DMS79 (cell line): ENCODE data around the gene TMEM271.
"Not testable (repeated sequence)": the region's sequence is repeated elsewhere in the genome, so short reads cannot be mapped to it uniquely, and the experiment has no call there.

Experiments
- DNase-seq: peaks from one replicate; lab custom pipeline; 2025; lab: John Stamatoyannopoulos, UW

Gene TMEM271

DNA sequence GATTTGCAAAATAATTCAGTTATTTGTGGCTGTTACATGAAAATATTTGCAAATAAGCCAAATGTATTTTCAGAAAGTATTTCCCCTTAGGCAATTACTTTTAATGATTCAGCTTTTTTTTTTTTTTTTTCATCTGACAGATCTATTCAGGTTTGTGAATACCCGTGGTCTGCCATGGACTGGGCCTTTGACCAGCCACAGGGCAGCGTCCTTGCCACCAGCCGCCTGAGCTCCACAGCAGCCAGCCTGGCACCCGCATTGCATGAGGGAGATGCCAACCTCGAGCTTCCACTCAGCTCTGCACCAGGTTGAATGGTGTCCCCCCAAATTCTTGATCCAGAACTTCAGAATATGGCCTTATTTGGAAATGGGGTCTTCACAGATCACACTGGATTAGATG lies 14.7 kb downstream of the TMEM271 start:
- DNase-seq: no peak

DNA sequence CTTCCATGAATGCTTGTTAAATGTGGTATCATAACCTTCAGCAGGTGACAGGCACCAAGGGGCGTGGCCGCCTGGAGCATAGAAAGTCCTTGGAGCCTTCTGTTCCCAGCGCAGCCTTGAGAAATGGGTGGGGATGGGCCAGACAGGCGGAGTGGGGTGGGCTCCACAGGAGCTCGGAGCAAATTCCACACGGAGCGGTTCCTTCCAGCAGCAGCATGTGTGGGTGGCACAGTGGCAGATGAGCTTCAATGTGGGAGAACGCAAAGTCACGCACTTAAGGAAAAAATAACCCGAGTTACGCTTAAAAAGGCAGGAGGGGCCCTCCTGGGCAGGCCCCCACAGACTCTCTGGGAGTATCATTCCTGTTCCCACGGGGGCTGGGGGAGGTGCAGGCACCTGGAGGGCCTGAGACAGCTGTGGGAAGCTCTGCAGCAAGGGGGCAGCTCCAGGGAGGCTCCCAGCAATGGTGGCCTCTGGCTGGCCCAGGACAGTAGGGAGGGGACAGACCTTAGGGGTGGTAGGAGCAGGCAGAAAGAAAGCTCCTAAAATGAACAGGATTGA lies 15.3 kb downstream of the TMEM271 start:
- no peak for DNase-seq

DNA sequence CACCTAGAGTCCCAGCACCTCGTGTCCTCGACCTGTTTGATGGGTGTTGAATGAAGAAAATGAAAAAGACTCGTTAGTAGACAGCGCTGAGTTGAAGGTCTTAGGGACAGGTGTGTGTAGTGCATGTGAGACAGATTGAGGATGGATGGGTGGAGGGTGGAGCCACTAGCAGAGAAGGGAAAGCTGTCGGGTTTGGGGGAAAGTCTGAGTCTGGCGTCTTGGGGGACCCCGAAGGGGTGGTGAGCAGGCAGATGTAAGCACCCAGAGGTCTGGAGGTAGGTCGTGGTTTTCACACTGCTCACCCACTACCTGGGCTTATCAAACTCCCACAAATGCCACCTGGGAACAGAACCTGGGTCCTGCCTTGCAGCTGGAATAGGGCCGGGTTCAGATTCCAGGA lies 16.0 kb downstream of the TMEM271 start:
- DNase-seq: no peak

DNA sequence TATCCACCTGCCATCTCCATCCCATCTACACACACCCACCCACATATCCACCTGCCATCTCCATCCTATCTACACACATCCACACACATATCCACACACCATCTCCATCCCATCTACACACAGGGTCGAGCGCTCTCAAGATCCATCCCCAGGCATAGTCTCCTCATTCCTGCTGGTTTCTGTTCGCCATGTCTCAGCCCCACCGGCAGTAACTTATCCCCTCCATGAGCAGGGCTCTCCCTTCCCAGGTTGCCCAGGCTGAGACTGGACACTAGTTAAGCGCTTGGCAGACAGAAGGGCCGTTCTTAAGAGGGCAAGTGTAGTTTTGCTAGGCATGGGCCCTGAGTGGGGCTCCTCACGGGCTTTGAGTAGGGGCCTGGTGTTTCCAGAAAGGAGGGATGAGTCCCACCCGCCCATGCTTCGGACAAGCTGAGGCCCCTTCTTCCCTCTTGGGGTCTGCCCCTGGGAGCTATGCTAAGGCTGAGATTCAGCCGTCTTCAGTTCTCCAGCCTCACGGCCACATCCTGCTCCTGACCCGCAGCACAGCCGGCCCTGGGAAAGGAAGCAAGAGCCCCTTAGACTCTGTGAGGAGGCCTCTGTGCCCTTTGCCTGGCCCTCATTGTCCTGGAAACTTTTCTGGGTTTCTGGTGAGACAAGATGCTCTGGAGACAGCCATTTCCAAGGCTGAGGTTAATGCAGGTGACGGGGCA lies 20.4 kb downstream of the TMEM271 start:
- DNase-seq: no peak

DNA sequence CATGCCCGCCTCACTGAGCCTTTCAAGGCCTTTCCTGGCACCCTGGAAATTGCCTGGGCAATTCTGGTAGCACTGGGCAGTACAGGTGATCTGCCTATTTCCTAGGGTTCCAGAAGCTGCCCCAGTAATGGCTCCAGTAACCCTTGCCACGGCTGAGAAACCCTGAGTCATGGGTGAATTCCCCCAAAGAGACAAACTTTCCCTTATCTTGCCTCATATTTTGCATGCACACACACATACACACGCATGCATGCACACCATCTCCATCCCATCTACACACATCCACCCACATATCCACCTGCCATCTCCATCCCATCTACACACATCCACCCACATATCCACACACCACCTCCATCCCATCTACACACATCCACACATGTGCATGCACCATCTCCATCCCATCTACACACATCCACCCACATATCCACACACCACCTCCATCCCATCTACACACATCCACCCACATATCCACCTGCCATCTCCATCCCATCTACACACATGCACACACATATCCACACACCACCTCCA lies 21.2 kb downstream of the TMEM271 start:
- DNase-seq: not testable (repeated sequence)

DNA sequence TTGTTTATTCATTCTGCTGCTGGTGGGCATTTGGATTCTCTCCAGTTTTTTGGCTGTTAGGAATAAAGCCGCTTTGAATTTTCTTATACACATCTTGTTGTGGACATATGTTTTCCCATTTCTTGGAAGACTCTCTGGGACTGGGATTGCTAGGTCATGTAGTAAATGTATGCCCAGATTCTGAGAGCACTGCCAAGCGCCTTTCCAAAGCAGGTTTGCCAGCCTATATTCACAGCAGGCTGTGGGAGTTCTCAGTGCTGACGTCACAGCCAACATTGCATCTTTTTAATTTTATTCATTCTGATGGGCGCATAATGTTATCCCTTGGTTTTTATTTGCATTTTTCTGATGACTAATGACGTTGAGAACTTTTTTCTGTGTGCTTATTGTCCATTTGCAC lies 24.1 kb downstream of the TMEM271 start:
- no peak for DNase-seq

DNA sequence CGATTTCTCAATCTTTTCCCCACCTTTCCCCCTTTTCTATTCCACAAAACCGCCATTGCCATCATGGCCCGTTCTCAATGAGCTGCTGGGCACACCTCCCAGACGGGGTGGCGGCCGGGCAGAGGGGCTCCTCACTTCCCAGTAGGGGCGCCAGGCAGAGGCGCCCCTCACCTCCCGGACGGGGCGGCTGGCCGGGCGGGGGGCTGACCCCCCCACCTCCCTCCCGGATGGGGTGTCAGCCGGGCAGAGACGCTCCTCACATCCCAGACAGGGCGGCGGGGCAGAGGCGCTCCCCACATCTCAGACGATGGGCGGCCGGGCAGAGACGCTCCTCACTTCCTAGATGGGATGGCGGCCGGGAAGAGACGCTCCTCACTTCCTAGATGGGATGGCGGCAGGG lies 25.8 kb downstream of the TMEM271 start:
- not testable (repeated sequence) for DNase-seq

DNA sequence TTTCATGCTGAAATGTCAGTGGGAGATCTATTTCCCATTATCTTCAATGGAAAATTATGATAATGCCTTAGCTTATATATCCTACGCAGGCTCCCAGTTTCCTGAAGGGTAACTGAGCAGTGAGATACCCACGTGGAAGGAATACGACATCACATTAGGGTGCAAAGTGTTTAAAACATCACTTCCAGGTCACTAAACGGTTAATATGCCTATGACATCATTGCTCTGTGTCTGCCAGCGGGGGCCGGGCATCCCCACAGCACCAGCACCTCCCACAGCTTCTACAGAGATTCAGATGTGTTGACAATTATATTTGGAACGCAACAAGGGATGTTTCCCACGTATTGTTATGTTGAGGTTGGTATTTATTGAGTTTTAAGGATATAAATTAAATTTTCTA lies 27.1 kb downstream of the TMEM271 start:
- DNase-seq: no peak

DNA sequence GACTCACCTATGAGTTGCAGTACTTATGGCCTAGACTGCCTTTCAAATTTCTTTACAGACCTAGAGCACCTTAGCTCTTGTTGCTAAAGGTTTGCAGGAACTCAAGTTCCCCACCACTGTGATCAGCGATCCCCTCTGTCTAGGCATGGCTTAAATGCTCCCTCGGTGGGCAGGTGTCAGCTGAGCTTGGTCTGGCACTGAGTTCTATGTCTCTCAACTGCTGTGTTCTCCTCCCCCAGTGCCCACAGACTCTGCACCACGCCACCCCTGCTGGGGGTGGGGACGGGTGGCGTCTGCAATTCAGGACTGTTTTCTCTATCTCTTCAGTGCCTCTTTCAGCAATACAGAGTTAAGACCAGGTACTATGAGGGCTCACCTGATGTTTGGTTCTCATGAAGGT lies 30.5 kb downstream of the TMEM271 start:
- DNase-seq: no peak

DNA sequence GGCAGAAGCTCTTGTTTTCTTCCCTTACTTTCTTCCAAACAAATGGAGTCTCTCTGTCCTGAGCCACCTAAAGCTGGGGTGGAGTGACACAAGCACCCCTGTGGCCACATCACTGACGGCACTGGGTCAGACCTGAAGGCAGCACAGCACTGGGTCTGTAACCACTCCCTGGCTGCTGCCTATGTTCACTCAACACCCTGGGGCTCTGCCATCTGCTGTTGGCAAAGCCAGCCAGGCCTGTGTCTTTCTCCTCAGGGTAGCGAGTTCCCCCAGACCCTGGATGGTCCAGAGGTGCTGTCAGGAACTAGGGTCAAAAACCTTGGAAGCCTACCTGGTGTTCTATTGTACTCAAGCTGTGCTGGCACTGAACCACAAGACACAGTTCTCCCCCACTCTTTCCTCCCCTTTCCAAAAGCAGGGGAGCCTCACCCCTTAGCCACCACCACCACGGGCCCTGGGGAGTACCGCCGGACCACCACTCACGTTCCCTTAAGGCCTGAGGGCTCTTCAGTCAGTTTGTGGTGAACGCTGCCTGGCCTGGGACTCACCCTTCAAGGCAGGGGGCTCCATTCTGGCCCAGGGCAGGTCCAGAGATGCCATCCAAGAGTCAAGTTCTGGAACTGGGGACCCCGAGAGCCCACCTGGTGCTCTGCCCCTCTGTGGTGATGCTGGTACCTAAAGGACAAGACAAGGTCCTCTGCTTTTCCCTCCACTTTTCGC lies 31.5 kb downstream of the TMEM271 start:
- no peak for DNase-seq

DNA sequence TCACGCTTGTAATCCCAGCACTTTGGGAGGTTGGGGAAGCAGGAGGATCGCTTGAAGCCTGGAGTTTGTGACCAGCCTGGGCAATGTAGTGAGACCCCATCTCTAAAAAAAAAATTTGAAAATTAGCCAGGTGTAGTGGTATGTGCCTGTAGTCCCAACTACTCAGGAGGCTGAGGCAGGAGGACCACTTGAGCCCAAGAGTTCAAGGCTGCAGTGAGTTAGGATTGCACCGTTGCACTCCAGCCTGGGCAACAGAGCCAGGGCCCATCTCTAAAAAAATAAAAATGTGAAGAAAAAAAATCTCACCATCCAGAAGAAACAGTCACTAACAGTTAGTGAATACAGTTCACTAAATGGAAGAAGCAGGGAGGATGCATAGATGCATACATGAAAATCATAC lies 34.8 kb downstream of the TMEM271 start:
- DNase-seq: no peak

DNA sequence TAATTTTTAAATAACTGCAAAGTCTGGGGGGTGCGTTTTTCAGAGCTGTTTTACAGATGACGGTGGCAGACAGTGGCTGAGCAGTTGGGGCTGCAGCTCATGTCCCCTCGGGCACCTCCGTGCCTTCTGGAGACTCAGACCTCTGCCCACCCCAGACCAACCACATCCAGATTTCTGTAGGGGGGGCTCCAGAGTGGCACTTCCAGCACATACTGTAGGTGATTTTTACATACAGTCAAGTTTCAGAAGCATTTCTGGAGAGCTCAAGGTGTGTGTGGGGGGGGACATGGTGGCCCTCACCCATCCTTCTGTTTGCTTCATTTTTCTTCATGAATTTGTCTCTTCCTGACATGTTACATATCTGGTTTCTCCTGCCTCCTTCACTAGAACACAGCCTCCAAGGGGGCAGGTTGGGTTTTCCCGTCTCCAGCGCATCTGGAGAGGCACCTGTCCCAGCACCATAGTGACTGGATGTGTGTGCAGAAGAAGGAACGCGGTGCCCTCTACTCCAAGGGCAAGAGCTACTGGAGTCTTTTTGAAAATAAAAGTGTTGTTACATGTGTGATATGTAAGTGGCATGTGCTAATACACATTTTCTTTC lies 37.5 kb downstream of the TMEM271 start:
- DNase-seq: no peak

DNA sequence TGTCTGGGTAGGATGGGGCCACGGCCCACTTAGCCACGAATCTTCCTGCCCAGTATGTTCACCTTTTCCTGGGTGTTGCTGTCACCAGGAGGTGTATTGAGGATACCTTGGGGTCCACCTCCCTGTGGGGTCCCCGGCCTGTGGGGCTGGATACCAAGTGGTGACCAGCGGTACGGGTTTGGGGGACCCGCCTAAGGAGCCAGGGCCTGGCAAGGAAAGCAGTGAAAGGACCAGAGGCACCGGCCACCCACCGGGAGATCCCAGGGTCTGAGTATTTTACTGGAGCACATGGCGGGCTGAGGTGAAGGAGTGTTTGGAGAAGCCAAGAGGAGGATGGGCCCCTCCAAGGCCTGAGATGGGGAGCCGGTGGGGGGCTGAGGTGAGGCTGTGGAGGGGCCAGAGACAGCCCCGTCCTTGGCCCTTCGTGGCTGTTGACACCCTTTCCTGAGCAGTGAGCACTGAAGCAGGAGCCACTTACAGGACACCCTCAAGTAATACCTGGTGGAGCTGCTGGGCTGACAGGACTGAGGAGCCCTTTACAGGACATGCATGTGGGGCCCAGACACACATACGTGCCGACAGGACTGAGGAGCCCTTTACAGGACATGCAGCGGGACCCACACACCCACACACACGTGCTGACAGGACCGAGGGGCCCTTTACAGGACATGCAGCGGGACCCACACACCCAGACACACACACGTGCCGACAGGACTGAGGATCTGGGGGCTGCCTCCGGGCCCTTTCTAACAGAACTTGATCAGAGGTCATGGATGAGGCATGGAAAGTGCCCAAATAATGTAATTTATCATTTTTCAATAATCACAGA lies 38.4 kb downstream of the TMEM271 start:
- no peak for DNase-seq

DNA sequence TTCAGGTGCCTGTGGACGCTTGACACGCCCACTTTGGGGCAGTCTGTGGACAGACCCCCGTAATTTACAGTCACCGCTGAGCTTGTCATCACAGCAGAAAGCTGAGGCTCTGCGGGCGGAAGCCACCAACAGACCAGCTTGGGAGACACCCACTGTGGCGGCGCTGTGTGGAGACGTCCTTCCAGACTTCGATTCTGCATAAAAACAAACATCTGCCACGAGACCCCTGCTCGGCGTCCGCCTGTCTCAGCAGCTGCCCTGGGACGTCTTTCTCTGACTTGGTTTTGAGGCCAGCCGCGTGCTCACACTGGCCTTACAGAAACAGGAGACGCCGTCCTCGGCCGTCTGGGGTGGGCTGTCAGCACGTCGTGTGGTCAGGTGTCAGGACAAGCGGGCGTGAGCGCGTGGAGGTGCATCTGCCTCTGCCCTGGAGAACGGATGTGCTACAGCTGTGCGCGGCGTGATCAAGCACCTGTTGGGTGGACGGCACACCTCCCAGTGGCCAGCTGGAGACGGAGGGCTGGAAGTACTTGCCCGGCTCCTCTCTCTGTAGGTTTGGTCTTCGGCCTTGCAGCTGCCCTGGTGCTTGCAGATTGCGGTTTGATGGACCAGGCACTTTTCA lies 39.6 kb downstream of the TMEM271 start:
- DNase-seq: no peak

DNA sequence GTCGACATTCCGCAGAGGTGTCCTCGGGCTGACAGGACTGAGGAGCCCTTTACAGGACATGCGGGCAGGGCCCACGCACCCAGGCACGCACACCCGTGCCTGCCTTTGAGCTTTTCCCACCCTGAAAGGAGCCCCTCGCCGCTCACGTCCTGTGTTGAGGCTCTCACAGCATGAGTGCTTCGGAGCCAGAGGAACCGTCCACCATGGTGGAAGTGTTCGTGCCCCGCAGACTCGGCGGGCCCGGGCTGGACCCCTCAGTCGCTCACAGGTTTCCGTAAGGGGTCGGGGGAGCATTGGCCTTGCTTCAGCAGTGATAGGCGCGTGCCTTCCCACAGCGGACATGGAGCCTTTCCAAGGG lies 40.2 kb downstream of the TMEM271 start:
- no peak for DNase-seq

DNA sequence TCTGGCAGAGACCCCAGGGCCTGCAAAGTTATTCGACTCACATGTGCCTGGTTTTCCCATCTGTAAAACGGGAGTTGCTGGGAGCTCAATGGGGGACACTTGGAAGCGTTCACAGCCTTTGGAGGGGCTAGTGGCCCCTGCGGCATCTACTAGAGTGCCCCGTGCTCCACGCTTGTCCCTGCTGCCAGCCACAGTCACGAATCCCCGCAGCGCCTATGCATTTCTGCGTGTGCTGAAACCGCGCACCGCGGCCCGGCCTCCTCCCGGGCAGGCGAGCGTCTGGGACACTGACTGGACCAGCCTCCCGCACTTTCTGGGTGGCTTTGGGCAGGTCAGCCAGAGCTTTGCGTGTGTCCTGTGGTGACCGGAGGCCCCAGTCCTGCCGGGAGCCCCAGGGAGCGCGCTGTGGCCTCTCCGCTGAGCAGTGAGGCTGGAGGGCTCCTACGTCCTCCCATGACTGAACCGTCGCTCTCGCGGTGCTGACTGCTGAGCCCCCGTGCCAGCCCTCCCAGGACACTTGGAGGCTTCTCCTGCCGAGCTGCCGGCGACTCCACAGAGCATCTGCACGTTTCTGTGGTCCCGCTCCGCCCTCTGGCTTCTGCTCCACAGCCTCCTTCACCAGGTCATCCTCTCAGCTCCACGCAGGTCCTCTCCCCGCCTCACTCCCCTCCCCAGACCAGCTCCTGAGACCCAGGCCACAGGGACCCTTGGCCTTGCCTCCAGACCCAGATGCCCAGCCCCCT lies 40.7 kb downstream of the TMEM271 start:
- no peak for DNase-seq

DNA sequence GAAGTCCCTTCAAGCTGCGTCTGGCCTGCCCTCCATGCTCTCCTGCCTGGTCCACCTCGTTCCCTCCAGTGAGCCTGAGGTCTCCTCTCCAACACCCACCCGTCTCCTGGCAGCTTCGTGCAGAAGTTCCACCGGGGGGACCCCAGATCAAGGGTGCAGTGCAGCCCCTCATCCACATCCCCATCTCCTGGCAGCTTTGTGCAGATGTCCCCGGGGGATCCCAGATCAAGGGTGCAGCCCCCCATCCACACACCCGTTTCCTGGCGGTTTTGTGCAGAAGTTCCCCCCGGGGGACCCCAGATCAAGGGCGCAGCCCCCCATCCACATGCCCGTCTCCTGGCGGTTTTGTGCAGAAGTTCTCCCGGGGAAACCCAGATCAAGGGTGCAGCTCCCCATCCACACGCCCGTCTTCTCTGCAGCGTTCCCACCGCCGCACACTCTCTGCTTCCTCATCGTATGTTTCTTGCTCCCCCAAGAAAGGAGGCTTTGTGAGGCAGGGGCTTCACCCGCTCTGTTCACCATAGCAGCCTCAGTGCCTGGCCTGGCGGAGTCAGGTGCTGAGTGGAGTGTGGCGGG lies 41.4 kb downstream of the TMEM271 start:
- no peak for DNase-seq

DNA sequence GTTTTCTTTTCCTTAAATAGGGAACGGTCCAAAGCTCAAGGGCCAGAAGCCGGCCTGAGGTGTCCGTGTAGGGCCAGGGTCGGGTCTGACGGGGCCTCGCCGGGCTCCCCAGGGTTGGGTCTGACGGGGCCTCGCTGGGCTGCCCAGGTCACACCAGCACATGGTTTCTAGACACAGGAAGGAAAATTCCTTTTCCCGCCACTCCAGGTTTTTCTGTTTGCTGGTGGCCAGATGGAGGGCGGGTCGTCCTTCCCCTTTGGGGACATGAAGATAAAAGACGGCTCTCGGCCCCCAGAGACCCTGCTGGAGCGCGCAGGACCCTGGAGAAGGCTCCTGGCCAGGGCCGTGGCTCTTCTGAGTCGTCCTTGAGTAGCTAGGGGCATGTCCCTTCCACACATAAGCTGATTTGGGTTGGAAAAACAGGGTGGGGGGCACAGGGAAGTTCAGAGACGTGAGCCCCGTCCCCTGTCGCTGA lies 42.0 kb downstream of the TMEM271 start:
- DNase-seq: no peak

DNA sequence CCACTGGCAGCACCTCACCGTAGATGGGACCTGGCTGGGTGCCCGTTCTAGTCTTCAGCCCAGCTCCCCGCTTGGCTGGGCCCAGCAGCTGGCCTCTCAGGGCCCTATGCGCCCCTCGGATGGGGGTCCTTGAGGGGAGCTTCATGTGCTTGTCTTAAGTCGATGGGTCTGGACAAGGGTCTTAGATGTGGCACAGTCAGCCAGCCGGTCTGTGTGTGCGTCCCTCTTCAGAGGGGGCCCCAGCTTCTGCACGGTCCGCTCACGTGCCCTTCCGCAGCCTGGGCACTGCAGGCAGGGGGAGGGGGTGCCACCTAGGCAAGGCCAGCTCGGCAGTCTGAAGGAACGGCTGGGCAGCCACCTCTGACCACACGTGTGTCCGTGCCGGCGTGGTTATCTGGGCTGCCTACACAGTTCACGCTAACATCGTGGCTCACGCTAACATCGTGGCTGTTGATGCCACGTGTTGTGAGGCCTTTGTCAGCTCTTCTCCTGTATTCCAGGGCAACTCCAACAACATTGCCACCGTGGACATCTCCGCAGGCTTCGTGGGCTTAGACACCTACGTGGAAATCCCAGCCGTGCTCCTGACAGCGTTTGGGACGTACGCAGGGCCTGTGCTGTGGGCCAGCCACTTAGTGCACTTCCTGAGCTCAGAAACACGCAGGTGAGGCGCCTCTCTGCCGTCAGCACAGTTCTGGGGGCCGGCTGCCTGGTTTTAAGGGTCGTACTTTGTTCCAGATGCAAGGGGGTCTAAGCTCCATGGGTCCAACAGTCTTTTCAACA lies 42.6 kb downstream of the TMEM271 start:
- no peak for DNase-seq
